Measurements from ENCODE around the gene MPPE1. TPM values are rescaled to one million over a fixed set of nuclear protein-coding genes. Genes with fewer than 3 reads are reported as not detected.
A peak's percentile ranks its signal among the peaks of the same experiment; 100 is the strongest.

The MPPE1 gene
- total RNA-seq, 1 experiment from 2014 or later, result 15.7 TPM

- no peaks in the 10 kb centered on the region for H3K27me3 Mint-ChIP-seq (ENCODE audit: insufficient read depth, unreplicated experiment)
- H3K4me3 Mint-ChIP-seq (ENCODE audit: unreplicated experiment), result no peak overlapping the region
- ChIA-PET CTCF (interaction anchor here (0.6 to 0.9 kb wide), 3 partner anchors 10 to 189 kb away, joined by 3 to 4 read pairs (median 4); no protein-coding TSS in a partner anchor), POLR2A (no interaction called here)
- TF ChIP-seq, protein P1, sequence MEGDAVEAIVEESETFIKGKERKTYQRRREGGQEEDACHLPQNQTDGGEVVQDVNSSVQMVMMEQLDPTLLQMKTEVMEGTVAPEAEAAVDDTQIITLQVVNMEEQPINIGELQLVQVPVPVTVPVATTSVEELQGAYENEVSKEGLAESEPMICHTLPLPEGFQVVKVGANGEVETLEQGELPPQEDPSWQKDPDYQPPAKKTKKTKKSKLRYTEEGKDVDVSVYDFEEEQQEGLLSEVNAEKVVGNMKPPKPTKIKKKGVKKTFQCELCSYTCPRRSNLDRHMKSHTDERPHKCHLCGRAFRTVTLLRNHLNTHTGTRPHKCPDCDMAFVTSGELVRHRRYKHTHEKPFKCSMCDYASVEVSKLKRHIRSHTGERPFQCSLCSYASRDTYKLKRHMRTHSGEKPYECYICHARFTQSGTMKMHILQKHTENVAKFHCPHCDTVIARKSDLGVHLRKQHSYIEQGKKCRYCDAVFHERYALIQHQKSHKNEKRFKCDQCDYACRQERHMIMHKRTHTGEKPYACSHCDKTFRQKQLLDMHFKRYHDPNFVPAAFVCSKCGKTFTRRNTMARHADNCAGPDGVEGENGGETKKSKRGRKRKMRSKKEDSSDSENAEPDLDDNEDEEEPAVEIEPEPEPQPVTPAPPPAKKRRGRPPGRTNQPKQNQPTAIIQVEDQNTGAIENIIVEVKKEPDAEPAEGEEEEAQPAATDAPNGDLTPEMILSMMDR (IDR thresholded peaks at IDR 0.05; ENCODE audit: unreplicated experiment), result no peak
- peaks cover 36% of the 10 kb centered on the region for H3K4me1 Mint-ChIP-seq (ENCODE audit: insufficient read depth, unreplicated experiment)
- no peak for DNase-seq (ENCODE audit: unreplicated experiment)
- no peaks in the 10 kb centered on the region for H3K9me3 Mint-ChIP-seq (ENCODE audit: unreplicated experiment)
- no TSS peak for BruUV-seq (replicated peaks)
- no peaks in the 10 kb centered on the region for H3K36me3 Mint-ChIP-seq (ENCODE audit: insufficient read depth, unreplicated experiment)
- H3K27ac Mint-ChIP-seq (ENCODE audit: low read depth, unreplicated experiment), result no peak overlapping the region
- intact Hi-C loops (cut with micrococcal nuclease), result no loop called here
These were observed 45.5 kb downstream of the MPPE1 start for GRCh38 chr18:11862468-11863137.

- DNase-seq (ENCODE audit: unreplicated experiment), result no peak
- Mint-ChIP-seq H3K4me3 (ENCODE audit: unreplicated experiment) (no peak overlapping the region), H3K4me1 (ENCODE audit: insufficient read depth, unreplicated experiment) (peaks cover 44% of the 10 kb centered on the region), H3K27me3 (ENCODE audit: insufficient read depth, unreplicated experiment) (no peaks in the 10 kb centered on the region), H3K27ac (ENCODE audit: low read depth, unreplicated experiment) (no peak overlapping the region), H3K36me3 (ENCODE audit: insufficient read depth, unreplicated experiment) (no peaks in the 10 kb centered on the region), H3K9me3 (ENCODE audit: unreplicated experiment) (no peaks in the 10 kb centered on the region)
- no TSS peak for BruUV-seq (replicated peaks)
- TF ChIP-seq, protein P1 (IDR thresholded peaks at IDR 0.05; ENCODE audit: unreplicated experiment), result no peak
- POLR2A ChIA-PET, result no interaction called here
- intact Hi-C loops (cut with micrococcal nuclease), result loop anchor here (2.0 kb wide), 1 partner anchor 47 kb away; the partner anchor contains the start of gene MPPE1
- CTCF ChIA-PET, result no interaction called here
These were observed 46.4 kb downstream of the MPPE1 start for GRCh38 chr18:11861583-11862288.

DNA sequence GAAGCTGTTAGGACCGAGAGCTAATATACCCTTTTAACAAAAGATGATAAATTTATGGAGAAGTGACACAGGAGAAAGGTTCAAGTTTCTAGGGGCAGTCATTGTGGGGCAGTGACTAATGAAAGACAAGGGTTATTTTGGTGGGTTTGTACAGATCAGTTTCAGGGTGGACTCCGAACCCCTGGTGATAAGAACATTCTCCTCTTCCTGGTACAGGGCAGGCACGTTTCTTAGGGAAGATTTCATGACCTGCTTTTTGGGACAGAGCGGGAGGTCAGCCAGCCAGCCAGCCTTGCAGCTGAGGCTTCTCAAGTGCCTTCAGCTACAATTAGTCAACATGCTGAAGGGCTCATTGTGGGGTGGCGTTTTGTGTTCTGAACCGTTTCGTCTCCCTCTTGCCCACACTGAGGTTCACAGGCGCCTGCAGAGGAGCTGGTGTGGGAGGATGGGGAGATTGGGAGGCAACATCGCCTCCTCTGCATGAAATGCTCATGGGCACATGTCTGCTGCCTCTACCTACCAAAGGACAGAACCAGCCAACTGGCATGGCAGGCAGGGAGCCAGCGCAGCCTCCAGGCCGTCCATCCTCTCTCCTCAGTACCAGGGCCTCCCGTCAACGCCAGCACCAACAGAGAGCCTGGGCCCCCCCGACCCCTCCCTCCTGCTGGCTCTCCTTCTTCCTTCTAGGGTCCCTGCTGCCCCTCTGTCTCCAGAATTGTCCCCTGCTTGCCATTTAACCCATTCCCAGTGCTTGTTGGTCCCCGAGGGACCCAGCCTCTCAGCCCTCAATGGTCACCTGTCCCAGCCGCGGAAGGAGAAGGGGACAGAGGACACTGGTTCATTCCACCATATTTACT, 47.3 kb downstream of the MPPE1 start:
- Mint-ChIP-seq H3K36me3 (ENCODE audit: insufficient read depth, unreplicated experiment) (peaks cover 2% of the 10 kb centered on the region), H3K27me3 (ENCODE audit: insufficient read depth, unreplicated experiment) (no peaks in the 10 kb centered on the region), H3K9me3 (ENCODE audit: unreplicated experiment) (no peaks in the 10 kb centered on the region), H3K27ac (ENCODE audit: low read depth, unreplicated experiment) (peak overlapping the region; percentile 98), H3K4me1 (ENCODE audit: insufficient read depth, unreplicated experiment) (peaks cover 44% of the 10 kb centered on the region), H3K4me3 (ENCODE audit: unreplicated experiment) (no peak overlapping the region)
- no peak for DNase-seq (ENCODE audit: unreplicated experiment)
- BruUV-seq (replicated peaks), result no TSS peak
- ChIA-PET CTCF (interaction anchor here (0.6 to 1.9 kb wide), 4 partner anchors 9 to 199 kb away, joined by 3 to 5 read pairs (median 4); no protein-coding TSS in a partner anchor), POLR2A (interaction anchor here (1.0 to 4.4 kb wide), 6 partner anchors 9 to 128 kb away, joined by 3 to 35 read pairs (median 5); partner anchors contain the start of genes CHMP1B, IMPA2 and MPPE1)
- TF ChIP-seq, protein P1 (IDR thresholded peaks at IDR 0.05; ENCODE audit: unreplicated experiment), result no peak
- intact Hi-C loops (cut with micrococcal nuclease), result loop anchor here (2.0 kb wide), 1 partner anchor 48 kb away; the partner anchor contains the start of gene MPPE1

Measured in MCF 10A (cell line).